HepG2 (cell line): Measurements from ENCODE around the gene TUT1. TPM values are rescaled to one million over a fixed set of nuclear protein-coding genes. Genes with fewer than 3 reads are reported as not detected.

Source experiments
- BORCS8-MEF2B ChIP-seq: sonication (generic); formaldehyde crosslinking; IDR thresholded peaks from 2 replicates; pipeline ENCODE4 v1.8.0; 2022; ENCODE audit warnings: mild to moderate bottlenecking, missing genetic modification reagents
- CBX2 ChIP-seq, 2 experiments: fragments of 200-600 bp in 1 of 2; sonication (generic); formaldehyde crosslinking in 1 of 2; IDR thresholded peaks; 2 replicates each; pipeline versions ENCODE4 v1.7.0 to v1.8.1; 2018 to 2022; ENCODE audit warnings: low read depth in 2 of 2, low read length in 1 of 2, mild to moderate bottlenecking in 1 of 2, missing genetic modification reagents in 1 of 2
- GABPA ChIP-seq, 2 experiments: IDR thresholded peaks; 2 replicates each; pipeline ENCODE4 v1.6.1; 2011 to 2016; ENCODE audit warnings: low read depth in 2 of 2, low read length in 1 of 2, missing biosample characterization in 1 of 2, missing genetic modification characterization in 1 of 2
- GMEB1 ChIP-seq: sonication (generic); formaldehyde crosslinking; IDR thresholded peaks from 2 replicates; pipeline ENCODE4 v1.5.1; 2020; ENCODE audit warnings: missing genetic modification reagents, mild to moderate bottlenecking, borderline replicate concordance
- HOXA9 ChIP-seq: sonication (generic); formaldehyde crosslinking; IDR thresholded peaks from 2 replicates; pipeline ENCODE4 v1.8.1; 2022; ENCODE audit warnings: missing genetic modification reagents, mild to moderate bottlenecking, moderate library complexity, borderline replicate concordance
- KAT2B ChIP-seq: fragments of 150-350 bp; IDR thresholded peaks from 2 replicates; pipeline ENCODE4 v1.6.1; 2014; ENCODE audit warnings: low read depth, low read length, borderline replicate concordance
- MED8 ChIP-seq: sonication (generic); formaldehyde crosslinking; IDR thresholded peaks from 2 replicates; pipeline ENCODE4 v1.8.1; 2023; ENCODE audit warnings: mild to moderate bottlenecking, missing genetic modification reagents; ENCODE audit not compliant: insufficient replicate concordance
- MXD1 ChIP-seq: sonication (generic); formaldehyde crosslinking; IDR thresholded peaks from 2 replicates; pipeline ENCODE4 v1.4.0; 2020; ENCODE audit warnings: mild to moderate bottlenecking, missing genetic modification reagents
- NONO ChIP-seq, 2 experiments: fragments of 450-650 bp in 1 of 2; sonication (generic) in 1 of 2; formaldehyde crosslinking in 1 of 2; IDR thresholded peaks in 1 of 2; conservative IDR thresholded peaks in 1 of 2; 2 replicates each; pipeline versions ENCODE4 v1.6.1 to v1.8.0; 2017 to 2022; ENCODE audit warnings: mild to moderate bottlenecking in 1 of 2, missing genetic modification reagents in 1 of 2, moderate library complexity in 1 of 2
- STAT6 ChIP-seq: sonication (generic); formaldehyde crosslinking; IDR thresholded peaks from 2 replicates; pipeline ENCODE4 v1.4.0; 2020; ENCODE audit warnings: missing genetic modification reagents, mild to moderate bottlenecking, borderline replicate concordance
- ZFAT ChIP-seq: sonication (generic); formaldehyde crosslinking; conservative IDR thresholded peaks from 2 replicates; pipeline ENCODE4 v1.8.1; 2023; ENCODE audit warnings: missing genetic modification reagents, inconsistent platforms
- ZNF350 ChIP-seq: sonication (generic); formaldehyde crosslinking; IDR thresholded peaks from 2 replicates; pipeline ENCODE4 v1.4.0; 2020; ENCODE audit warnings: mild to moderate bottlenecking, low read depth, missing genetic modification reagents, borderline replicate concordance
- ZNF354B ChIP-seq: sonication (generic); formaldehyde crosslinking; IDR thresholded peaks from 2 replicates; pipeline ENCODE4 v1.8.0; 2022; ENCODE audit warnings: mild to moderate bottlenecking, missing genetic modification reagents
- ZNF446 ChIP-seq: sonication (generic); formaldehyde crosslinking; IDR thresholded peaks from 2 replicates; pipeline ENCODE4 v1.5.0; 2020; ENCODE audit warnings: mild to moderate bottlenecking, missing genetic modification reagents
- ZNF501 ChIP-seq: sonication (generic); formaldehyde crosslinking; IDR thresholded peaks from 2 replicates; pipeline ENCODE4 v1.5.1; 2020; ENCODE audit warnings: mild to moderate bottlenecking, moderate library complexity, missing genetic modification reagents
- ZNF616 ChIP-seq: sonication (generic); formaldehyde crosslinking; IDR thresholded peaks from 2 replicates; pipeline ENCODE4 v1.5.0; 2020; ENCODE audit warnings: low read depth, mild to moderate bottlenecking, missing genetic modification reagents
- ZNF75D ChIP-seq: sonication (generic); formaldehyde crosslinking; IDR thresholded peaks from 2 replicates; pipeline ENCODE4 v1.8.1; 2023; ENCODE audit warnings: missing genetic modification reagents, mild to moderate bottlenecking, borderline replicate concordance
- ZNF781 ChIP-seq: sonication (generic); formaldehyde crosslinking; IDR thresholded peaks from 2 replicates; pipeline ENCODE4 v1.5.1; 2020; ENCODE audit warnings: borderline replicate concordance, mild to moderate bottlenecking, missing genetic modification reagents; ENCODE audit errors: not compliant biosample characterization
- polyA plus RNA-seq, 8 experiments: library from polyadenylated mRNA; depleted of rRNA in 3 of 8; stranded (reverse) in 7 of 8; unstranded in 1 of 8; fragments of >200 nt; fragmentation: Illumina TruSeq in 4 of 8; extraction: Trizol in 4 of 8; gene quantifications; 2 replicates each; pipeline versions ENCODE4 v1.2.1 to v1.2.3, GENCODE V29; 2011 to 2016; ENCODE audit warnings: low read depth in 4 of 8, missing spikeins in 1 of 8, mixed read lengths in 1 of 8; ENCODE audit not compliant: insufficient read depth in 1 of 8
- total RNA-seq, 5 experiments: library from RNA; depleted of rRNA; stranded (reverse); fragments of >200 nt; fragmentation: Illumina TruSeq; extraction: Trizol; gene quantifications; 2 replicates each; pipeline ENCODE4 v1.2.3, GENCODE V29; 2016; ENCODE audit warnings: low read depth in 1 of 5
- TF ChIP-seq, protein P1 (sequence below): sonication (generic); formaldehyde crosslinking; IDR thresholded peaks from 2 replicates; pipeline ENCODE4 v1.5.0; 2020; ENCODE audit warnings: mild to moderate bottlenecking, missing genetic modification reagents

Gene TUT1
- total and polyA plus RNA-seq, 2 of the 13 experiments (the other 11 are each of a cell fraction or from before 2014, with no cell fraction given): 9.7 to 14.3 TPM

GRCh38 chr11:62601122-62601371, 9.7 kb upstream of the TUT1 start (continued):
- TF ChIP-seq HOXA9 (no peak), ZFAT (CRISPR knock-in tag) (0 out of 2 replicates have a peak, but pooled peaks have one; percentile 44), GMEB1 (CRISPR knock-in tag) (peak; percentile 27; the same call in 1 of the 2 replicates), ZNF616 (CRISPR knock-in tag) (peak; percentile 27; the same call in 1 of the 2 replicates), ZNF446 (CRISPR knock-in tag) (no peak), ZNF350 (0 out of 2 replicates have a peak, but pooled peaks have one; percentile 7), ZNF354B (CRISPR knock-in tag) (no peak), ZNF75D (peak; percentile 60; the same call in 1 of the 2 replicates), BORCS8-MEF2B (CRISPR knock-in tag) (peak; percentile 43; the same call in 1 of the 2 replicates), STAT6 (CRISPR knock-in tag) (no peak), ZNF781 (CRISPR knock-in tag) (peak; percentile 72), MED8 (CRISPR knock-in tag) (peak; percentile 59), NONO (IDR thresholded peaks at IDR 0.05) (no peak), NONO (CRISPR knock-in tag; conservative IDR thresholded peaks at IDR 0.05) (no peak), CBX2 (IDR thresholded peaks at IDR 0.05; ENCODE audit: low read depth, low read length) (no peak), CBX2 (CRISPR knock-in tag; IDR thresholded peaks at IDR 0.05; ENCODE audit: low read depth) (0 out of 2 replicates have a peak, but pooled peaks have one; percentile 12), ZNF501 (CRISPR knock-in tag) (peak; percentile 54; the same call in 1 of the 2 replicates), KAT2B (no peak), GABPA (IDR thresholded peaks at IDR 0.05; ENCODE audit: low read depth, low read length) (peak; percentile 74), GABPA (CRISPR knock-in tag; IDR thresholded peaks at IDR 0.05; ENCODE audit: low read depth) (peak; percentile 75), MXD1 (CRISPR knock-in tag) (peak; percentile 92)
- TF ChIP-seq, protein P1, sequence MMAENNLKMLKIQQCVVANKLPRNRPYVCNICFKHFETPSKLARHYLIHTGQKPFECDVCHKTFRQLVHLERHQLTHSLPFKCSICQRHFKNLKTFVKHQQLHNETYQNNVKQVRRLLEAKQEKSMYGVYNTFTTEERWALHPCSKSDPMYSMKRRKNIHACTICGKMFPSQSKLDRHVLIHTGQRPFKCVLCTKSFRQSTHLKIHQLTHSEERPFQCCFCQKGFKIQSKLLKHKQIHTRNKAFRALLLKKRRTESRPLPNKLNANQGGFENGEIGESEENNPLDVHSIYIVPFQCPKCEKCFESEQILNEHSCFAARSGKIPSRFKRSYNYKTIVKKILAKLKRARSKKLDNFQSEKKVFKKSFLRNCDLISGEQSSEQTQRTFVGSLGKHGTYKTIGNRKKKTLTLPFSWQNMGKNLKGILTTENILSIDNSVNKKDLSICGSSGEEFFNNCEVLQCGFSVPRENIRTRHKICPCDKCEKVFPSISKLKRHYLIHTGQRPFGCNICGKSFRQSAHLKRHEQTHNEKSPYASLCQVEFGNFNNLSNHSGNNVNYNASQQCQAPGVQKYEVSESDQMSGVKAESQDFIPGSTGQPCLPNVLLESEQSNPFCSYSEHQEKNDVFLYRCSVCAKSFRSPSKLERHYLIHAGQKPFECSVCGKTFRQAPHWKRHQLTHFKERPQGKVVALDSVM (CRISPR knock-in tag): peak; percentile 25; the same call in 1 of the 2 replicates
